HT-29 (cell line): ENCODE data around the gene TRAF3. TPM values are rescaled to one million over a fixed set of nuclear protein-coding genes. Genes with fewer than 3 reads are reported as not detected.
"Not testable (repeated sequence)": the region's sequence is repeated elsewhere in the genome, so short reads cannot be mapped to it uniquely, and the experiment has no call there.

Experiments used
- DNase-seq: peaks from one replicate; pipeline ENCODE4 v3.0.0-alpha.2; 2015; ENCODE audit warnings: low spot score
- total RNA-seq: library from RNA; depleted of rRNA; stranded (reverse); fragments of >200 nt; shearing (Covaris generic); gene quantifications from 2 replicates; pipeline ENCODE4 v1.2.3, GENCODE V29; 2014

TRAF3 gene
- total RNA-seq, 1 experiment from 2014 or later, result 8.7 TPM

GRCh38 chr14:102863381-102863780, 86.1 kb downstream of the TRAF3 start:
- no peak for DNase-seq

GRCh38 chr14:102865916-102866315, 88.7 kb downstream of the TRAF3 start:
- DNase-seq, result not testable (repeated sequence)

- no peak for DNase-seq
These were observed 89.9 kb downstream of the TRAF3 start for GRCh38 chr14:102866982-102867761.

GRCh38 chr14:102867826-102868580, 90.8 kb downstream of the TRAF3 start:
- no peak for DNase-seq

- DNase-seq, result no peak
These were observed 91.8 kb downstream of the TRAF3 start for GRCh38 chr14:102868956-102869547.

GRCh38 chr14:102870246-102870645, 93.0 kb downstream of the TRAF3 start:
- no peak for DNase-seq

GRCh38 chr14:102870994-102871831, 94.0 kb downstream of the TRAF3 start:
- no peak for DNase-seq

GRCh38 chr14:102872020-102872419, 94.8 kb downstream of the TRAF3 start:
- no peak for DNase-seq

- DNase-seq, result no peak
These were observed 95.9 kb downstream of the TRAF3 start for GRCh38 chr14:102873131-102873530.

- DNase-seq, result no peak
These were observed 96.4 kb downstream of the TRAF3 start for GRCh38 chr14:102873546-102874061.

GRCh38 chr14:102875652-102876051, 98.4 kb downstream of the TRAF3 start:
- DNase-seq, result no peak

GRCh38 chr14:102877511-102877910, 100.3 kb downstream of the TRAF3 start:
- not testable (repeated sequence) for DNase-seq

GRCh38 chr14:102878174-102878969, 101.1 kb downstream of the TRAF3 start:
- no peak for DNase-seq

- no peak for DNase-seq
These were observed 101.8 kb downstream of the TRAF3 start for GRCh38 chr14:102878970-102879460.

GRCh38 chr14:102882226-102882906, 105.1 kb downstream of the TRAF3 start:
- DNase-seq, result no peak

GRCh38 chr14:102883089-102883541, 105.9 kb downstream of the TRAF3 start:
- DNase-seq, result no peak

GRCh38 chr14:102883554-102883953, 106.3 kb downstream of the TRAF3 start:
- DNase-seq, result no peak

- no peak for DNase-seq
These were observed 108.6 kb downstream of the TRAF3 start for GRCh38 chr14:102885737-102886447.

- no peak for DNase-seq
These were observed 111.5 kb downstream of the TRAF3 start for GRCh38 chr14:102888748-102889147.
